HG02840 (cell line): Measurements from ENCODE around the gene ME3.
"Not testable (repeated sequence)": the region's sequence is repeated elsewhere in the genome, so short reads cannot be mapped to it uniquely, and the experiment has no call there.

Experiments used
- ATAC-seq: cut with Tn5 transposase; IDR thresholded peaks from one replicate; pipeline ENCODE4 v1.9.1; 2021; ENCODE audit warnings: mild to moderate bottlenecking, moderate library complexity, moderate number of reproducible peaks; ENCODE audit not compliant: unreplicated experiment, low FRiP score

The ME3 gene

GRCh38 chr11:86446924-86447285, 225.5 kb downstream of the ME3 start:
- no peak for ATAC-seq

GRCh38 chr11:86446163-86446923, 226.1 kb downstream of the ME3 start:
- ATAC-seq = no peak

GRCh38 chr11:86444981-86445380, 227.4 kb downstream of the ME3 start:
- ATAC-seq = no peak

GRCh38 chr11:86443415-86443814, 229.0 kb downstream of the ME3 start:
- no peak for ATAC-seq

GRCh38 chr11:86442827-86443226, 229.6 kb downstream of the ME3 start:
- ATAC-seq = no peak

- no peak for ATAC-seq
These were observed 230.0 kb downstream of the ME3 start for GRCh38 chr11:86442420-86442819.

GRCh38 chr11:86440843-86441242, 231.6 kb downstream of the ME3 start:
- ATAC-seq = no peak

- no peak for ATAC-seq
These were observed 232.1 kb downstream of the ME3 start for GRCh38 chr11:86440305-86440716.

GRCh38 chr11:86438685-86439084, 233.7 kb downstream of the ME3 start:
- no peak for ATAC-seq

GRCh38 chr11:86435711-86436110, 236.7 kb downstream of the ME3 start:
- ATAC-seq = no peak

- not testable (repeated sequence) for ATAC-seq
These were observed 238.9 kb downstream of the ME3 start for GRCh38 chr11:86433361-86434095.

GRCh38 chr11:86431258-86431657, 241.2 kb downstream of the ME3 start:
- no peak for ATAC-seq

- no peak for ATAC-seq
These were observed 245.0 kb downstream of the ME3 start for GRCh38 chr11:86427441-86427840.

- ATAC-seq = not testable (repeated sequence)
These were observed 248.9 kb downstream of the ME3 start for GRCh38 chr11:86423488-86423887.

- no peak for ATAC-seq
These were observed 250.0 kb downstream of the ME3 start for GRCh38 chr11:86422371-86422770.

- ATAC-seq = no peak
These were observed 250.5 kb downstream of the ME3 start for GRCh38 chr11:86421946-86422345.

GRCh38 chr11:86418917-86419316, 253.5 kb downstream of the ME3 start:
- no peak for ATAC-seq

- no peak for ATAC-seq
These were observed 253.9 kb downstream of the ME3 start for GRCh38 chr11:86418513-86418912.

GRCh38 chr11:86418106-86418505, 254.3 kb downstream of the ME3 start:
- no peak for ATAC-seq

GRCh38 chr11:86416951-86417350, 255.5 kb downstream of the ME3 start:
- not testable (repeated sequence) for ATAC-seq

- no peak for ATAC-seq
These were observed 255.9 kb downstream of the ME3 start for GRCh38 chr11:86416494-86416893.

- no peak for ATAC-seq
These were observed 257.4 kb downstream of the ME3 start for GRCh38 chr11:86415026-86415425.
